GM21717 (cell line): ENCODE data around the gene TESPA1.
A peak's percentile ranks its signal among the peaks of the same experiment; 100 is the strongest.
"Not testable (repeated sequence)": the region's sequence is repeated elsewhere in the genome, so short reads cannot be mapped to it uniquely, and the experiment has no call there.

ENCODE experiments used
- ATAC-seq: cut with Tn5 transposase; IDR thresholded peaks from one replicate; pipeline ENCODE4 v1.9.1; 2021; ENCODE audit warnings: mild to moderate bottlenecking, moderate library complexity; ENCODE audit not compliant: unreplicated experiment

TESPA1 gene

DNA sequence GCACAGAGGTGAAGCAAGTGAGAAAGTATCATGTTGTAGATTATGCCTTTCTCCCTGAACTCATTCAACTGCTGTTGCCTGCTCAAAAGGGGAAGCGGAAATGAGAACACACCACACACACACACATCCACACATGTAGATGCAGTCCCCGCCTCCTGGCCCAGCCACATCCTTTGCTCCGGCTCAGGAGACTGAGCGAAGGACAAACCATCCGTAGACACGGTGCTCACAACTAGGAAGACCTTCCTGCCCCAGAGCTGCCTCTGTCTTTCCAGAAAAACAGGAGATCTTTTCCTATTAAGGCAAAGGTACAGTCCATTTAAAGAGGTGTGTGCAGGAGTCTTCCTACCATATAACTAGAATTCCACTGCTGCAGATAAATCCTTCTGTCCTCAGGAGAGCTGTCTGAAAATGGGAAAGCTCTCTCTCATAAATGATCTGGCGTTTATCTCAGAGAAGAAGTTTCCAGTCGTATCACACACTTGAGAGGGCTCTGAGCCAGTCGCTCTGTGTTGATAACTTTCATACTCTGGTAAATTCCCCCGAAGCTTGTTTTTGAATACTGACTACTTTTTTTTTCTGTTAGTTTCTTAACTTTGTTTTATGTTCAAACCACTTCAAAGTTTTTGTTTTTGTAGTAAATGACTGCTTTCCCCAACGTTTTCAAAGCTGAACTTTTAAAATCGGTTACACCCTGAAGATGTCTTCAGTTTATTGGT lies at the start of gene TESPA1:
TSS of gene TESPA1 (minus strand) at position 105 of the 719 bp plus-strand sequence. CDS start 10,200 bp downstream, outside the sequence.
- ATAC-seq: peak; percentile 96

DNA sequence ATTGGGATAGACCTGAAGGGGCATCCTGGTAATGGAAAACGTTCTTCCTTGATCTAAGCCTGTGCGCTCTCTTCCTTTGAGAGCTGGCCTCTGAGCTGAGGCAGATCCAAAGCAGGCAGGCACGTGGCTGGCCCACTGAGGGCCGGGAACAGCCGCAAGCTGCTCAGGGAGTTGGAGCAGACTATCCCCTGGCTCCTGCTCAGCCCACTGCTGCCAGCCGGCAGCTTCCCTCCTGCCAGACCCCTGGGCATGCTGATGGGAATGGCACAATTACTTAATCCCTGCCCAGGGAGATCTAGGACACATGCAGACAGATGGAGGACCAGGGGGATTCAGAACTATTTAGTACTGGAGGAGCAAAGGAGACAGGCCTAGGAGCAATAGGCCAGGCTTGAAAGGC lies 49.7 kb upstream of the TESPA1 start:
- no peak for ATAC-seq

- no peak for ATAC-seq
These were observed 40.9 kb upstream of the TESPA1 start for GRCh38 chr12:55025508-55025907.

DNA sequence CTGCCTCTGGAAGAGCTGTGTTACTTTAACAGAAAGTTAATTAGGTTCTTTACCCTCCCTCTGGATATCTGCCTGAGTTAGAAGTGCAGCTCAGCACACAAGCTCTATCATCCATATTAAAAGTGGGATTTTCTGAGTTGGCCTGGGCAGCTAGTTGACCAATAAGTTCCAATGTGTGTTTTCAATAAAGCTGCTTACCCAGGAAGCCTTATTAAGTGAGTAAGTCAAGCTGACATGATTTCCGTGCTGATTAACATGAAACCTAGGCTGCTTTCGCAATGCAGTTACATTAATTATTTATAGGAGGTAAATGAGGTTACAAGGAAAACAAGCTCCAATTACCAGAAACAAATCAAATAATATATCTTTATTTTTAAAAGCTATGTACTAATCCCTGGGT lies 40.0 kb upstream of the TESPA1 start:
- no peak for ATAC-seq

DNA sequence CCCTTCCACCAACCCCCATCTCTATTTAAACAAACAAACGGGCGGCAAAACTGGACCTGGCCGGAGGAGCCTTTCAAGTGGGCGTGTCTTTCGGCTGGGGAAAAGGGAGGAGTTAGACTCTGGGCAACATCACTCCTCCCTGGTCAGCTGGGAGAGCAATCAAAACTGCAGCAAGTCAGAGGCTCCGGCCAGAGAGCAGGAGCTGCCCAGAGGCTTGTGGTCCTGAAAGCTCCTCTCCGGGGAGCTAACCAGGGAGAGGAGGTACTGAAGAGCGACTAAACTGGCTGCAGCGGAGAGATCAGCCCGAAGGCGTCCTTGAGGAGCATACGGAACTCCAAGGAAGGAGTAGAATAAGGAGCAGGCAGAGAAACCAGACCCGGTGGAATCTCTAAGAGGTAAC lies 35.2 kb upstream of the TESPA1 start, which contains the start of gene NEUROD4:
TSS of gene NEUROD4 (plus strand) at position 191 of the 400 bp plus-strand sequence. CDS start 6,466 bp downstream, outside the sequence.
- no peak for ATAC-seq

DNA sequence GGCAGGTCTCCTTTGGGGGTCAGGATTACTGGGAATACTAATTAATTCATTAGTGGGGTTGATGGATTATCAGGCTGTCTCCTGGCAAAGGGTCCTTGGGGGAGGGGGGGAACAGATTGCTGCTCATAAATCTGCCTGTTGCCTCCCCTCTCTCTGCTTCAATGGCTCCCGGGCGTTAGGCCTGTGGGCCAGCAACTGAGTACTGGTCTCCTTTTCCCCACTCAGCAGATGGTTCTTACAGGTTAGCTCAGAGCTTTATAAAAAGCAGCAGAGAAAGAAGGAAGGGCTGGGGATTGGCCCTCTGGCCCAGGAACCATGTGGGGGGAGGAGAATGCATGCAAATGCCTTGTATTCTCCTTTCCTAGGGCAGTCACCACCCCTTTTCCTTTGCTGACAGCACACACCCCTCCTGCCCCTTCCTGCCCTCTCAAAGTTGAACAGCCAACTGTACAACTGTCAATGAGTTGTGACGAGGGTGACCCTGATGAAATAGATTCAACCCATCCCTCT lies 32.9 kb upstream of the TESPA1 start:
- no peak for ATAC-seq

GRCh38 chr12:55008944-55009585 lies 24.5 kb upstream of the TESPA1 start:
- no peak for ATAC-seq

DNA sequence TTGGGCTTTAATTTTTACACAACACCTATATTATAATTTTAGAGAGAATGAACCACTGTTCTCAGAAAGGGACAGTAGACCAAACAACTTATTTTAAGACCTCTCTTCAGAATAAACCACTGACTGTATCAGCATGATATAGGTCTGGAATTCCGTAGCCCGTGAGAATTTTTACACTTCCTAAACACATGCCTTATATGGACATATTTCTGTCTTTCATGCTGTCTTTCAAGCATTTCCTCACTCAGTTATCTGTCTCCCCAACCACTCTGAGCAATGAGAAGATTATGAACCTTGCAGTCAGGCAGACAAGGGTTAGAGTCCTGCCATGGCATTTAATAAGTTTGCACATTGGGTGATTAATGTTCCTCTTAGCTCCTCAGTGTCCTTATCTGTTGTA lies 17.8 kb upstream of the TESPA1 start:
- ATAC-seq: no peak

DNA sequence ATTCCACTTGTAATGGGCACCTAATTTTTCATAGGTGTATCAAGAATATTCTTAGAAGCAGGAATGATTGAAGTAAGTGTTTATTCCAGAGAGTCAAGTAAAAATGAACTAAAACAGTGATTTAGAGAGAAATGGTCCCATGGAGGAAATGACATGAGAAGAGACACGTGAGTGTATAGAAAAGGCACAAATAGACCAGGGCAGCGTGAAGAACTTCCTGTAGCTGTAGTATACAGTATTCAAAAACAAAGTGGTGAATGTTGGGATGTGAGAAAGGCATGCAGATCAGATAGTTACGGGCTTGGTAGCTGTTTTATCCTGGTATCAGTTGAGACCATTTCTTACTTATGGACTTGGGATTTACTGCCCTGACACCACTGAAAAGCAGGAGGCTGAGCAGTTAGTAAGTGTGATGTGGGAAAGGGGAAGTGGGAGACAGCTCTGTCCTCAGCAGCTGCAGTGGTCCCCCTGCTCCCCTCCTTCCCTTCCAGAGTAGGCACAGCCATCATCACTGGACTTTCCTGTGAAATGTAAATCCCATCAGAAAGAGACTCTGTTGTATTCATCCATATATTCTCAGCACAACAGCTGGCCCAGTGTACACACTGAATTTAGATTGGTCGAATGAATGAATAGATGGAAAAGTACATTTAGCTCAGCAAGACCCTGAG lies 16.8 kb upstream of the TESPA1 start:
- no peak for ATAC-seq

DNA sequence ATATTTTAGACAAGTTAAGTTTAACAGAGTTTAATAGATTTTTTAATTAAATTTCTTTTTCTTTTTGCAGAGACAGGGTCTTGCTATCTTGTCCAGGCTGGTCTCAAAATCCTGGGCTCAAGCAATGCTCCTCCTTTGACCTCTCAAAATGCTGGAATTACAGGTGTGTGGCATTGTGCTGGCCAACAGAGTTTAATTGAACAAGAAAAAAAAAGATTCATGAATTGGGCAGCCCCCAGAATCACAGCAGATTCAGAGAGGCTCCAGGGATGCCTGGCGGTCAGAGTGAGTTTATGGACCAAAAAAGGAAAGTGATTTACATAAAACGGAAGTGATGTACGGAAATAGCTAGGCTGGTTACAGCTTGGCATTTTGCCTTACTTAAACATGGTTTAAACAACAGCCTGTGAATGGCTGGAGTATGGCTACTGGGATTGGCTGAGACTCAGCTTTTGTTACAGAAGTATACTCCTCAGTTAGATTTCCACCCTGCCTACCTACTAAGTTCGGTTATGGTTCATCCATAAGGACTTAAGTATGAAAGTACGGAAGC lies 14.5 kb upstream of the TESPA1 start:
- ATAC-seq: no peak

DNA sequence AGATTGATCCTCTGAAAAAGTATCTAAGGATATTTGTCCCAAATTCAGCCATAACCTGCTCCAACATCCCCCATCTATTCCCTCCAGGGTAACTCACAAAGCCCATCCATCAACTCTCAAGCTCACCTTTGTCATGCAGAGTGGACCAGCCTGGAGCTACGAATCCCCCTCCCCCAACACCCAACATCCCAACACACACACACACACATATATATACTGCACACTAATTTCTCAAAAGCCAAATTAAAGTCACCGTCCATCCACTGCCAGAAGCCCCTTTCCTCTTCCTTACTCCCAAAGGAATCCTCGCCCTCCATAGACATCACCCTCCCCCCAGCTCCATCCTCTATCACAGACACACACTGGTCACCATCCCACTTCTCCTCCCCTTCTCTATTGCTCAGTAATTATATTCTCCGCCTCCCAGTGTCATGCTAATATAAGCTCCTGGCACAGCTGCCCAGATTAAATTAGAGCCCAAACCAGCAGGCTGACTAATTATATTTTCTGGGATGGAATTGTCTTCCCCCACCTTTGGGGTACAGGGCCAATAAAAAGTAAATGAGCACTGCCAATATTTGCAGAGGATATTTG lies 13.5 kb upstream of the TESPA1 start:
- no peak for ATAC-seq

DNA sequence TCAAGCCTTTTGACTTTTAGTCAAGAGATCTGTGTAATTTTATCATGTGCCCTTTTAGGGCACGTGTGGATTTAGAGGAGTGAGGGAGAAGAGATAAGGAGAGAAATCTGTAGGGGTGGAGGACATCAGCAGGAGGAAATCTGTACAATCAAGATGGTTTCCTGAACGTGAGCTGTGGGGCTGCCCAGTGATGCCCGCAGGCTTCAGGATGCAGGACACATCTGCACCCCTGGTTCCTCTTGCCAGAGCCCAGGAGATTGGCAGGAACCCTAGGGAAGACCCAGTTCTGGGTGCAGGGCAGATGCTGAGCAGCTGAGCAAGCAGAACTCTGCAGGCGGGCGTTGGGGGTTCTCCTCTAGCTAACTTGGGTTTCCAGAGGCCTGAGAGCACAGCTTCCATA lies 11.6 kb upstream of the TESPA1 start:
- ATAC-seq: no peak

- ATAC-seq: peak; percentile 48
These were observed 8.7 kb upstream of the TESPA1 start for GRCh38 chr12:54993181-54993835.

- ATAC-seq: peak; percentile 35
These were observed 7.4 kb upstream of the TESPA1 start for GRCh38 chr12:54991991-54992375.

DNA sequence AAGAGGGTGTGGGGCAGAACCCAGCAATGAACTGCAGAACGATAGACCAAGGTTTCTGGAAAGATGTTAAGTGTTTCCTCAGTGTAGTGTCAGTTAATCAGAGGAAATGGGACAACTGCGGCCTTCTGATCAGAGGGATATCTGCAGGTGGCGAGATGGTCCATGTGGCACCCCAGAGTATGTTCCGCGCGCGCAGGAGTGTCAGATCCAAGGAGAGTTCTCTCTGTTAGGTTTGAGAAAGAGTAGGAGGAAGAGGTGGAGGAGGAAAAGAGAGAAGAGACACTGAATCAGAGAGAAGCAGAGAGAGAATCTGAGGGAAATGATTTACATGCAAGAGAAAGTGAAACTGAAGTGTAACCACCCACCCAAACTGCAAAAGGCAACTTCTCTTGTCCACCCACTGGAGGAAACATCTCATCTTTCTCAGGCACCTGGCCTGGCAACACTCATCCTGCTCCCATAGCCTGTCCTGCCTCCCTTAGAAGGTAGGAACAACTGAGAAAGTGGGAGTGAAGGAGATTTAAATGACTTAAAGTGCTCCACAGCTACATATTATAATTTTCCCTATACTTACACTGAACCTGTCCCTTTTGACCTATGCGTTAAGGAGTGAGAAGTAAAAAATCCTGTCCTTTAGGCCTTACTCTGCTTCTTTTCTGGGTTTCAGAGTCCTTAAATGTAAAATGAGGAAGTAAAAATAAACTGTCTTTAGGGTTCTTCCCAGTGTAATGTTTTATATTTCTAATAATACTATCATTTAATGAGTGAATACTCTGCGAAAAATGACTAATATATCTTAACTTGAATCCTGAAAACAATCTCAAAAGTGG lies 6.8 kb upstream of the TESPA1 start:
- peak; percentile 78 for ATAC-seq

DNA sequence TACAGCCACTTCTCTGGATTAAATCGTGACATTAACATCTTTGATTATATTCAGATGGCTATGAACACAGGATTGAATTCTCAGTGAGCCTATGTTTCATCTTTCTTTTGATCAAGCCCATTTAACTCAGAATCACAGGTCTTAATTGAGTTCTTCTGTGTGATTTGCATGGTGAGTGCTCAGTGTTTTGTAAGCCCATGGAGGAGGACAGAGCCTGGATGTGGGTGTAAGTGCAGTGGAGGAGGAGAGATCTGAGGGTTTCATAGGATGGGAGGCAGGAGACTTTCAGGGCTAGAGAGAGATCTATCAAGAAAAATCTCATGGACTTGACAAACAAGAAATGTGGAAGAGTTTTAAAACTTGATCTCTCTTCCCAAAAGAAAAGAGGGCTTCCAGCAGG lies 5.3 kb upstream of the TESPA1 start:
- no peak for ATAC-seq

- ATAC-seq: no peak
These were observed 4.0 kb upstream of the TESPA1 start for GRCh38 chr12:54988402-54989054.

DNA sequence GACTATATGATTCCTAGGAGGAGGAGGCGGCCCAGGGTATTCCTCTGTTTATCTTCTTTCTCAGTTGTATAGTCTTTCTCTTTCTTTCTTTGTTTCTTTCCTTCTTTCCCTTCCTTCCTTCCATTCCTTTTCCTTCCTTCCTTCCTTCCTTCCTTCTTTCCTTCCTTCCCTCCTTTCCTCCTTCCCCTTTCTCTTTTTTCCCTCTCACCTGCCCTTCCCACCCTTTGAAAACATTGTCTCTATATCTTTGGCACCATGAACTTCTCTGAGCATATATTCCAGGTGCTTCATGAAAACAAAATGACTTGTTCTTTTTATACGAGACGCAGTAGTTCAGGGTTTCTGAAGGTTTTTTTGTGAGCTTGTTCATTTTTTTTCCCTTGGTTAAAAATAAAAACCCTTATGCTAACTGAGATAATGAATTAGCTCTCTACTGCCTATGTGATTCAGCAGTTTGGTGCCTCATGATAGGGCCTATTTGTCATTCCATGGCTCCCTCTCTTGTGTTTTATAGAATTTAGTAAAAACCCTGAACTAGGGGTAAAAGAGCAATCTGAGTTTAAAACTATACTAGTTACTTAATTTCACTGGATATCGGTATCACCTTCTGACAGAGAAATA lies 3.2 kb upstream of the TESPA1 start:
- ATAC-seq: no peak

DNA sequence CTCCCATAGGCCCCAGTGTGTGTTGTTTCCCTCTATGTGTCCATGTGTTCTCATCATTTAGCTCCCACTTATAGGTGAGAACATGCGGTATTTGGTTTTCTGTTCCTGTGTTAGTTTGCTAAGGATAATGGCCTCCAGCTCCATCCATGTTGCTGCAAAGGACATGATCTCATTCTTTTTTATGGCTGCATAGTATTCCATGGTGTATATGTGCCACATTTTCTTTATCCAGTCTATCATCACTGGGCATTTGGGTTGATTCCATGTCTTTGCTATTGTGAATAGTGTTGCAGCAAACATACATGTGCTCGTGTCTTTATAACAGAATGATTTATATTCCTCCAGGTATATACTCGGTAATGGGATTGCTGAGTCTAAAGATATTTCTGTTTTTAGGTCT lies 2.2 kb upstream of the TESPA1 start:
- ATAC-seq: not testable (repeated sequence)
